Body of pancreas (tissue), 4 donors: ENCODE measurements around the gene CALML3. TPM values are rescaled to one million over a fixed set of nuclear protein-coding genes. Genes with fewer than 3 reads are reported as not detected.

Experiments used
- ATAC-seq: fragments of 150-250 bp; one replicate; pipeline ENCODE4 v1.9.1; 2016
- DNase-seq, 4 donors: peaks; one replicate each; pipeline ENCODE4 v3.0.0-alpha.2; 2019
- H3K27ac ChIP-seq, 4 donors: fragments of 200-600 bp; sonication (generic); 1 replicate in 3 of 4; 2 replicates in 1 of 4; pipeline versions ENCODE4 v1.5.1 to v1.6.1; 2016 to 2019; ENCODE audit warnings: mild to moderate bottlenecking in 1 of 4, mixed read lengths in 1 of 4, moderate library complexity in 1 of 4
- H3K27me3 ChIP-seq, 2 donors: fragments of 200-600 bp; sonication (generic); one replicate each; pipeline ENCODE4 v1.6.0; 2016; ENCODE audit warnings: mild to moderate bottlenecking in 1 of 2
- H3K36me3 ChIP-seq, 2 donors: fragments of 200-600 bp; sonication (generic); replicated peaks in 1 of 2; 2 replicates each; pipeline ENCODE4 v1.5.1; 2016; ENCODE audit warnings: low read depth in 2 of 2; ENCODE audit not compliant: insufficient read depth in 1 of 2
- H3K4me1 ChIP-seq: fragments of 200-600 bp; sonication (generic); one replicate; pipeline ENCODE4 v1.6.0; 2016
- H3K4me3 ChIP-seq, 2 donors: fragments of 200-600 bp; sonication (generic); 1 replicate in 1 of 2; 2 replicates in 1 of 2; pipeline ENCODE4 v1.5.1; 2016 to 2019
- H3K9me3 ChIP-seq, 3 donors: fragments of 200-600 bp; sonication (generic); 1 replicate in 2 of 3; 2 replicates in 1 of 3; pipeline ENCODE4 v1.5.1; 2016
- POLR2A ChIP-seq, 3 donors: fragments of 450-650 bp; IDR thresholded peaks; one replicate each; pipeline ENCODE4 v1.6.1; 2016; ENCODE audit warnings: antibody characterized with exemption in 3 of 3, mild to moderate bottlenecking in 2 of 3
- WGBS, 2 donors: methylation state at CpG; one replicate each; pipeline ENCODE4 v1.1.5; 2017; 5-methylcytosine and 5-hydroxymethylcytosine counted together
- intact Hi-C: fragments of 100-400 bp; cut with DNase I; formaldehyde crosslinking; loops from one replicate; pipeline ENCODE4 v1.15.1; 2023
- total RNA-seq, 2 donors: library from RNA; depleted of rRNA; stranded (reverse); fragments of >200 nt; gene quantifications; one replicate each; pipeline ENCODE4 v1.1.0, GENCODE V29; 2016
- TF ChIP-seq, protein P1 (sequence below), 7 experiments: fragments of 450-650 bp in 4 of 7; fragments of 200-600 bp in 3 of 7; sonication (generic) in 3 of 7; IDR thresholded peaks; one replicate each; pipeline ENCODE4 v1.5.1; 2016 to 2019; ENCODE audit warnings: antibody characterized with exemption in 7 of 7

Gene CALML3
- total RNA-seq, 2 donors from 2014 or later, result not detected

DNA sequence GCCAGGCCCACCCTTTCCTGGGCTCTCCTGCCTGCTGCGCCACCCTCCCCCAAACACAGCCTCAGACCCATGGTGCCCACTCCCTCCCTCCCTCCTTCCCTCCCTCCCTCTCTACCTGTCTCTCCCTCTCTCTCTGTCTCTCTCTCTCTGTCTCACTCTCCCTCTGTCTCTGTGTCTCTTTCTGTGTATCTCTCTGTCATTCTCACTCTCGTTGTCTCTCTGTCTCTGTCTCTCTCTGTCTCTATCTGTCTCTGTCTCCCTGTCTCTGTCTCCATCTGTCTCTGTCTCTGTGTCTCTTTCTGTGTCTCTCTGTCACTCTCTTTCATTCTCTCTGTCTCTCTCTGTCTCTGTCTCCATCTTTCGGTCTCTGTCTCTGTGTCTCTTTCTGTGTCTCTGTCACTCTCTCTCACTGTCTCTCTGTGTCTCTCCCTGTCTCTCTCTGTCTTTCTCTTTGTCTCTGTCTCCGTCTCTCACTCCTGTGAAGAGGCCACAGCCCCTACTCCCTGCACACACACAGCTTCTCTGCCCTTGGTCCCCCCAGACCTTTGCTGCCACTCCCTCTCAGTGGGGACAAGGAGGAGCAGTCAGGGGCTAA lies 51.5 kb downstream of the CALML3 start:
- H3K27ac ChIP-seq, result no peak overlapping the region
- intact Hi-C loops, result no loop called here

More for the DNA sequence above, 51.5 kb downstream of the CALML3 start:
- no peaks in the 10 kb centered on the region for H3K27me3 ChIP-seq
- no peak overlapping the region for H3K4me3 ChIP-seq
- no peaks in the 10 kb centered on the region for H3K4me1 ChIP-seq
- no peaks in the 10 kb centered on the region for H3K36me3 ChIP-seq
- H3K9me3 ChIP-seq, result no peaks in the 10 kb centered on the region
- DNase-seq (no peak), ATAC-seq (no peak)
- WGBS, 2 donors, result 89 to 95% methylated on average over 4 of the region's 4 CpGs
- TF ChIP-seq, protein P1, sequence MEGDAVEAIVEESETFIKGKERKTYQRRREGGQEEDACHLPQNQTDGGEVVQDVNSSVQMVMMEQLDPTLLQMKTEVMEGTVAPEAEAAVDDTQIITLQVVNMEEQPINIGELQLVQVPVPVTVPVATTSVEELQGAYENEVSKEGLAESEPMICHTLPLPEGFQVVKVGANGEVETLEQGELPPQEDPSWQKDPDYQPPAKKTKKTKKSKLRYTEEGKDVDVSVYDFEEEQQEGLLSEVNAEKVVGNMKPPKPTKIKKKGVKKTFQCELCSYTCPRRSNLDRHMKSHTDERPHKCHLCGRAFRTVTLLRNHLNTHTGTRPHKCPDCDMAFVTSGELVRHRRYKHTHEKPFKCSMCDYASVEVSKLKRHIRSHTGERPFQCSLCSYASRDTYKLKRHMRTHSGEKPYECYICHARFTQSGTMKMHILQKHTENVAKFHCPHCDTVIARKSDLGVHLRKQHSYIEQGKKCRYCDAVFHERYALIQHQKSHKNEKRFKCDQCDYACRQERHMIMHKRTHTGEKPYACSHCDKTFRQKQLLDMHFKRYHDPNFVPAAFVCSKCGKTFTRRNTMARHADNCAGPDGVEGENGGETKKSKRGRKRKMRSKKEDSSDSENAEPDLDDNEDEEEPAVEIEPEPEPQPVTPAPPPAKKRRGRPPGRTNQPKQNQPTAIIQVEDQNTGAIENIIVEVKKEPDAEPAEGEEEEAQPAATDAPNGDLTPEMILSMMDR (IDR thresholded peaks at IDR 0.05), result no peak
- TF ChIP-seq POLR2A (IDR thresholded peaks at IDR 0.05), result no peak

Other genes starting within 250 kb of the CALML3 start
- gene UCN3, start 160.0 kb upstream of the CALML3 start, total RNA-seq, result 1 to 10 TPM in 1 of 2 donors, not detected in 1; 1.0 TPM
- not detected for gene TUBAL3, start 120.1 kb upstream of the CALML3 start, total RNA-seq
- 10 to 100 TPM; 37.9 to 70.3 TPM for gene NET1, start 112.4 kb upstream of the CALML3 start, total RNA-seq
- gene CALML5, start 25.4 kb upstream of the CALML3 start, total RNA-seq, result not detected
- 10 to 100 TPM in 1 of 2 donors, 1 to 10 TPM in 1; 7.6 to 15.0 TPM for gene ASB13, start 141.6 kb downstream of the CALML3 start, total RNA-seq
- 100 to 1,000 TPM in 1 of 2 donors, 10 to 100 TPM in 1; 47.2 to 114 TPM for gene TASOR2, start 159.9 kb downstream of the CALML3 start, total RNA-seq